ENCODE data around the gene FBXW5. TPM values are rescaled to one million over a fixed set of nuclear protein-coding genes. Genes with fewer than 3 reads are reported as not detected.

FBXW5 gene
- total and polyA plus RNA-seq, 2 experiments from 2014 or later, result 27.0 to 111 TPM

DNA sequence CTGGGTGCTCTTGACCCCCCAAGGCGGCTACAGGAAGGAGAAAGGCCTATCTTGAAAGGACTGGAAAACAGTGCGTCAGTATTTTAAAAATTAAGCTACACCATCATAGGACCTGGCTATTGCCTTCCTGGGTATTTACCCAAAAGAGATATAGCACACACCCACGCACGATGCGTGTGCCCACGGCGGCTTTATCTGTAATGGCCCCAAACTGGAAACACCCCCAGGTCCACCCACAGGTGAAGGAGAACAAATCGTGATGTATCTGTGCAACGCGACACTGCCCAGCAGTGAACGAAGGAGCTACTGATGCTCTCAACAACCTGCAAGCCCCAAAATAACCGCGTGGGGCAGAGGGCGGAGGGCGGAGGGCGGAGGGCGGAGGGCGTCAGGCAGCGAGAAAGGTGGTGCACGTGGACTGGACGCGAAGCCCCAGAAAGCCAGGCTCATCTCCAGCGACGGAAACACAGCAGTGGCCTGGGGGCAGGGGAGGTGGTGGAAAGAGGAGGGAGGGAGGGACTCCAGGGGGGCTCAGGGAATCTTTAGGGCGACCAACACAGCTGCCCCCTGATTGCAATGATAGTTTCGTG, 20.4 kb upstream of the FBXW5 start:
- H3K4me3 Mint-ChIP-seq, result no peak overlapping the region

More for the DNA sequence above, 20.4 kb upstream of the FBXW5 start:
- no peaks in the 10 kb centered on the region for H3K27me3 ChIP-seq (ENCODE audit: insufficient read depth)
- Mint-ChIP-seq H3K9me3 (no peaks in the 10 kb centered on the region; the same call in 2 of the 3 replicates), H3K36me3 (ENCODE audit: low read depth) (no peaks in the 10 kb centered on the region), H3K27ac (no peak overlapping the region), H3K4me1 (peaks cover 9% of the 10 kb centered on the region), H3K27me3 (ENCODE audit: insufficient read depth, low read depth, poor library complexity) (peaks cover 4% of the 10 kb centered on the region)
- H3K4me3 ChIP-seq, result no peak overlapping the region
- H3K79me2 ChIP-seq (replicated peaks; ENCODE audit: insufficient read depth), result no peaks in the 10 kb centered on the region
- H3K4me2 ChIP-seq, result no peak overlapping the region
- H3K4me1 ChIP-seq (ENCODE audit: insufficient read depth), result peaks cover 9% of the 10 kb centered on the region
- no peaks in the 10 kb centered on the region for H3K9me2 ChIP-seq (ENCODE audit: insufficient read depth)
- no peaks in the 10 kb centered on the region for H3K36me3 ChIP-seq (ENCODE audit: insufficient read depth)
- DNase-seq (ENCODE audit: low spot score) (no peak), ATAC-seq (no peak)
- TF ChIP-seq POLR2AphosphoS5 (IDR thresholded peaks at IDR 0.05; ENCODE audit: low read depth) (no peak), EZH2phosphoT487 (IDR thresholded peaks at IDR 0.05; ENCODE audit: unreplicated experiment) (no peak), JUNB (IDR thresholded peaks at IDR 0.05; ENCODE audit: unreplicated experiment) (no peak), STAT1 (IDR thresholded peaks at IDR 0.05; ENCODE audit: unreplicated experiment) (no peak), EZH2 (IDR thresholded peaks at IDR 0.05; ENCODE audit: low read depth, unreplicated experiment) (no peak), CREB1 (CRISPR knock-in tag; IDR thresholded peaks at IDR 0.05; ENCODE audit: low read depth) (no peak), ZNF114 (CRISPR knock-in tag; IDR thresholded peaks at IDR 0.05) (no peak), NANOG (IDR thresholded peaks at IDR 0.05; ENCODE audit: borderline replicate concordance) (no peak), ZNF331 (CRISPR knock-in tag; IDR thresholded peaks at IDR 0.05; ENCODE audit: low read depth) (no peak)
- TF ChIP-seq, protein P1, sequence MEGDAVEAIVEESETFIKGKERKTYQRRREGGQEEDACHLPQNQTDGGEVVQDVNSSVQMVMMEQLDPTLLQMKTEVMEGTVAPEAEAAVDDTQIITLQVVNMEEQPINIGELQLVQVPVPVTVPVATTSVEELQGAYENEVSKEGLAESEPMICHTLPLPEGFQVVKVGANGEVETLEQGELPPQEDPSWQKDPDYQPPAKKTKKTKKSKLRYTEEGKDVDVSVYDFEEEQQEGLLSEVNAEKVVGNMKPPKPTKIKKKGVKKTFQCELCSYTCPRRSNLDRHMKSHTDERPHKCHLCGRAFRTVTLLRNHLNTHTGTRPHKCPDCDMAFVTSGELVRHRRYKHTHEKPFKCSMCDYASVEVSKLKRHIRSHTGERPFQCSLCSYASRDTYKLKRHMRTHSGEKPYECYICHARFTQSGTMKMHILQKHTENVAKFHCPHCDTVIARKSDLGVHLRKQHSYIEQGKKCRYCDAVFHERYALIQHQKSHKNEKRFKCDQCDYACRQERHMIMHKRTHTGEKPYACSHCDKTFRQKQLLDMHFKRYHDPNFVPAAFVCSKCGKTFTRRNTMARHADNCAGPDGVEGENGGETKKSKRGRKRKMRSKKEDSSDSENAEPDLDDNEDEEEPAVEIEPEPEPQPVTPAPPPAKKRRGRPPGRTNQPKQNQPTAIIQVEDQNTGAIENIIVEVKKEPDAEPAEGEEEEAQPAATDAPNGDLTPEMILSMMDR (conservative IDR thresholded peaks at IDR 0.05; ENCODE audit: low read depth in 2 of 2), result no peak
- TF ChIP-seq, protein P2, sequence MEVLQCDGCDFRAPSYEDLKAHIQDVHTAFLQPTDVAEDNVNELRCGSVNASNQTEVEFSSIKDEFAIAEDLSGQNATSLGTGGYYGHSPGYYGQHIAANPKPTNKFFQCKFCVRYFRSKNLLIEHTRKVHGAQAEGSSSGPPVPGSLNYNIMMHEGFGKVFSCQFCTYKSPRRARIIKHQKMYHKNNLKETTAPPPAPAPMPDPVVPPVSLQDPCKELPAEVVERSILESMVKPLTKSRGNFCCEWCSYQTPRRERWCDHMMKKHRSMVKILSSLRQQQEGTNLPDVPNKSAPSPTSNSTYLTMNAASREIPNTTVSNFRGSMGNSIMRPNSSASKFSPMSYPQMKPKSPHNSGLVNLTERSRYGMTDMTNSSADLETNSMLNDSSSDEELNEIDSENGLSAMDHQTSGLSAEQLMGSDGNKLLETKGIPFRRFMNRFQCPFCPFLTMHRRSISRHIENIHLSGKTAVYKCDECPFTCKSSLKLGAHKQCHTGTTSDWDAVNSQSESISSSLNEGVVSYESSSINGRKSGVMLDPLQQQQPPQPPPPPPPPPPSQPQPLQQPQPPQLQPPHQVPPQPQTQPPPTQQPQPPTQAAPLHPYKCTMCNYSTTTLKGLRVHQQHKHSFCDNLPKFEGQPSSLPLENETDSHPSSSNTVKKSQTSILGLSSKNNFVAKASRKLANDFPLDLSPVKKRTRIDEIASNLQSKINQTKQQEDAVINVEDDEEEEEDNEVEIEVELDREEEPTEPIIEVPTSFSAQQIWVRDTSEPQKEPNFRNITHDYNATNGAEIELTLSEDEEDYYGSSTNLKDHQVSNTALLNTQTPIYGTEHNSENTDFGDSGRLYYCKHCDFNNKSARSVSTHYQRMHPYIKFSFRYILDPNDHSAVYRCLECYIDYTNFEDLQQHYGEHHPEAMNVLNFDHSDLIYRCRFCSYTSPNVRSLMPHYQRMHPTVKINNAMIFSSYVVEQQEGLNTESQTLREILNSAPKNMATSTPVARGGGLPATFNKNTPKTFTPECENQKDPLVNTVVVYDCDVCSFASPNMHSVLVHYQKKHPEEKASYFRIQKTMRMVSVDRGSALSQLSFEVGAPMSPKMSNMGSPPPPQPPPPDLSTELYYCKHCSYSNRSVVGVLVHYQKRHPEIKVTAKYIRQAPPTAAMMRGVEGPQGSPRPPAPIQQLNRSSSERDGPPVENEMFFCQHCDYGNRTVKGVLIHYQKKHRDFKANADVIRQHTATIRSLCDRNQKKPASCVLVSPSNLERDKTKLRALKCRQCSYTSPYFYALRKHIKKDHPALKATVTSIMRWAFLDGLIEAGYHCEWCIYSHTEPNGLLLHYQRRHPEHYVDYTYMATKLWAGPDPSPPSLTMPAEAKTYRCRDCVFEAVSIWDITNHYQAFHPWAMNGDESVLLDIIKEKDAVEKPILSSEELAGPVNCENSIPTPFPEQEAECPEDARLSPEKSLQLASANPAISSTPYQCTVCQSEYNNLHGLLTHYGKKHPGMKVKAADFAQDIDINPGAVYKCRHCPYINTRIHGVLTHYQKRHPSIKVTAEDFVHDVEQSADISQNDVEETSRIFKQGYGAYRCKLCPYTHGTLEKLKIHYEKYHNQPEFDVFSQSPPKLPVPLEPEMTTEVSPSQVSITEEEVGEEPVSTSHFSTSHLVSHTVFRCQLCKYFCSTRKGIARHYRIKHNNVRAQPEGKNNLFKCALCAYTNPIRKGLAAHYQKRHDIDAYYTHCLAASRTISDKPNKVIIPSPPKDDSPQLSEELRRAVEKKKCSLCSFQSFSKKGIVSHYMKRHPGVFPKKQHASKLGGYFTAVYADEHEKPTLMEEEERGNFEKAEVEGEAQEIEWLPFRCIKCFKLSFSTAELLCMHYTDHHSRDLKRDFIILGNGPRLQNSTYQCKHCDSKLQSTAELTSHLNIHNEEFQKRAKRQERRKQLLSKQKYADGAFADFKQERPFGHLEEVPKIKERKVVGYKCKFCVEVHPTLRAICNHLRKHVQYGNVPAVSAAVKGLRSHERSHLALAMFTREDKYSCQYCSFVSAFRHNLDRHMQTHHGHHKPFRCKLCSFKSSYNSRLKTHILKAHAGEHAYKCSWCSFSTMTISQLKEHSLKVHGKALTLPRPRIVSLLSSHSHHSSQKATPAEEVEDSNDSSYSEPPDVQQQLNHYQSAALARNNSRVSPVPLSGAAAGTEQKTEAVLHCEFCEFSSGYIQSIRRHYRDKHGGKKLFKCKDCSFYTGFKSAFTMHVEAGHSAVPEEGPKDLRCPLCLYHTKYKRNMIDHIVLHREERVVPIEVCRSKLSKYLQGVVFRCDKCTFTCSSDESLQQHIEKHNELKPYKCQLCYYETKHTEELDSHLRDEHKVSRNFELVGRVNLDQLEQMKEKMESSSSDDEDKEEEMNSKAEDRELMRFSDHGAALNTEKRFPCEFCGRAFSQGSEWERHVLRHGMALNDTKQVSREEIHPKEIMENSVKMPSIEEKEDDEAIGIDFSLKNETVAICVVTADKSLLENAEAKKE (CRISPR knock-in tag; IDR thresholded peaks at IDR 0.05), result no peak
- H3F3A ChIP-seq (replicated peaks; ENCODE audit: low read depth), result no peaks in the 10 kb centered on the region
- H2AFZ ChIP-seq, result no peak overlapping the region
- H3K27ac ChIP-seq (ENCODE audit: low read depth), result no peak overlapping the region
- H4K20me1 ChIP-seq (replicated peaks; ENCODE audit: insufficient read depth), result no peaks in the 10 kb centered on the region
